Osteoblast (primary cell): ENCODE data around the gene TENT5C. TPM values are rescaled to one million over a fixed set of nuclear protein-coding genes. Genes with fewer than 3 reads are reported as not detected.
A peak's percentile ranks its signal among the peaks of the same experiment; 100 is the strongest.

Experiments used
- DNase-seq: peaks from one replicate; pipeline ENCODE4 v3.0.0; 2011; ENCODE audit warnings: low spot score, mixed read lengths; ENCODE audit not compliant: insufficient read length; ENCODE audit errors: missing footprints
- H2AFZ ChIP-seq: 2 replicates; pipeline ENCODE4 v1.6.0; 2011; ENCODE audit warnings: mild to moderate bottlenecking, low read length
- H3K27ac ChIP-seq: 2 replicates; pipeline ENCODE4 v1.5.1; 2011; ENCODE audit warnings: mild to moderate bottlenecking, low read depth, low read length, moderate library complexity
- H3K27me3 ChIP-seq: 2 replicates; pipeline ENCODE4 v1.6.0; 2012; ENCODE audit warnings: mild to moderate bottlenecking, control low read depth, inconsistent platforms, low read length, moderate library complexity; ENCODE audit not compliant: insufficient read depth
- H3K36me3 ChIP-seq: 2 replicates; pipeline ENCODE4 v1.5.1; 2011; ENCODE audit warnings: mild to moderate bottlenecking, low read length, control low read depth, moderate library complexity; ENCODE audit not compliant: insufficient read depth
- H3K4me1 ChIP-seq: 2 replicates; pipeline ENCODE4 v1.5.1; 2011; ENCODE audit warnings: mild to moderate bottlenecking, low read length, control low read depth, moderate library complexity; ENCODE audit not compliant: insufficient read depth
- H3K4me2 ChIP-seq: 2 replicates; pipeline ENCODE4 v1.6.0; 2011; ENCODE audit warnings: mild to moderate bottlenecking, low read length; ENCODE audit not compliant: insufficient read depth
- H3K4me3 ChIP-seq: fragments of 200-600 bp; sonication (generic); 3 replicates; pipeline ENCODE4 v1.5.1; 2012; ENCODE audit warnings: mild to moderate bottlenecking, low read length, inconsistent platforms; ENCODE audit not compliant: insufficient read depth
- H3K79me2 ChIP-seq: 2 replicates; pipeline ENCODE4 v1.6.0; 2012; ENCODE audit warnings: mild to moderate bottlenecking, low read length, control low read depth, inconsistent platforms; ENCODE audit not compliant: insufficient read depth
- H3K9me3 ChIP-seq: 2 replicates; pipeline ENCODE4 v1.5.1; 2011; ENCODE audit warnings: low read depth, low read length, control low read depth
- H4K20me1 ChIP-seq: 2 replicates; pipeline ENCODE4 v1.6.0; 2012; ENCODE audit warnings: mild to moderate bottlenecking, low read length, control low read depth; ENCODE audit not compliant: insufficient read depth
- total RNA-seq: library from RNA; depleted of rRNA; stranded (reverse); fragments of >200 nt; gene quantifications from 2 replicates; pipeline ENCODE4 v1.2.3, GENCODE V29; 2012
- TF ChIP-seq, protein P1 (sequence below): IDR thresholded peaks from 2 replicates; pipeline ENCODE4 v1.5.1; 2011; ENCODE audit warnings: mild to moderate bottlenecking, low read depth, low read length, moderate library complexity; ENCODE audit errors: extremely low read depth

Gene TENT5C
- total RNA-seq, 1 donor: 0.36 TPM

DNA sequence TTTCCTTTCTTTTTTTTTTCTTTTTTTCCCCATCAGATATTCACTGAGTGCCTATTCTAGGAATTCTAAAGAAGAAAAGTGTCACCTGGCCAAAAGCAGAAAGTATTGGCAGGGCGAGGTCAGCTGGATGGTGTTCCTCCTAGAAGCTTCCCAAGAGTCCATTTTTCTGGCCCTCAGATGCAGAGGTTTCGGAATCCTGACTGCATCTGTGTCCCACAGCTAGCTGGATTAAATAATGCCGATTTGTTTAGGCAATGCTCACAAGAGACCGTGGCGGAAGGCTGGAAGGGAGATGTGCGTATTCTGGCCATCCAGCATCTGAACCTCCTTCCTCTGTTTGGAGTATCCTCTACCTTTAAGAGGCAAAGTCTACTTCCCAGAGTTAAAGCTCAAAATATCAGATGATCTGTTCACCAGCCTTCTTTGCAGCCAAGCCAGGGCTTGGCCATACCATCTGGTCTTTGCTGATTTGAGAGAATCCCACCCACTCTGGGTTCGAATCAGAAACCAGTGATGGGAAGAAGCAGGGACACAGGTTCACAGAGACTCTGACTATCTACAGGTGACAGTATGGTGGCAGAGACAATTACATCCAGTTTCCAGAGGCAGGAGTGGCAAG is 5.4 kb upstream of the TENT5C start:
- no peak overlapping the region for H3K4me3 ChIP-seq
- peaks cover 35% of the 10 kb centered on the region for H3K27me3 ChIP-seq
- no peaks in the 10 kb centered on the region for H4K20me1 ChIP-seq
- peaks cover 14% of the 10 kb centered on the region for H3K4me1 ChIP-seq
- no peak overlapping the region for H3K27ac ChIP-seq
- H3K79me2 ChIP-seq: no peaks in the 10 kb centered on the region
- DNase-seq: no peak
- TF ChIP-seq, protein P1, sequence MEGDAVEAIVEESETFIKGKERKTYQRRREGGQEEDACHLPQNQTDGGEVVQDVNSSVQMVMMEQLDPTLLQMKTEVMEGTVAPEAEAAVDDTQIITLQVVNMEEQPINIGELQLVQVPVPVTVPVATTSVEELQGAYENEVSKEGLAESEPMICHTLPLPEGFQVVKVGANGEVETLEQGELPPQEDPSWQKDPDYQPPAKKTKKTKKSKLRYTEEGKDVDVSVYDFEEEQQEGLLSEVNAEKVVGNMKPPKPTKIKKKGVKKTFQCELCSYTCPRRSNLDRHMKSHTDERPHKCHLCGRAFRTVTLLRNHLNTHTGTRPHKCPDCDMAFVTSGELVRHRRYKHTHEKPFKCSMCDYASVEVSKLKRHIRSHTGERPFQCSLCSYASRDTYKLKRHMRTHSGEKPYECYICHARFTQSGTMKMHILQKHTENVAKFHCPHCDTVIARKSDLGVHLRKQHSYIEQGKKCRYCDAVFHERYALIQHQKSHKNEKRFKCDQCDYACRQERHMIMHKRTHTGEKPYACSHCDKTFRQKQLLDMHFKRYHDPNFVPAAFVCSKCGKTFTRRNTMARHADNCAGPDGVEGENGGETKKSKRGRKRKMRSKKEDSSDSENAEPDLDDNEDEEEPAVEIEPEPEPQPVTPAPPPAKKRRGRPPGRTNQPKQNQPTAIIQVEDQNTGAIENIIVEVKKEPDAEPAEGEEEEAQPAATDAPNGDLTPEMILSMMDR: no peak
- H2AFZ ChIP-seq: no peak overlapping the region
- no peak overlapping the region for H3K4me2 ChIP-seq
- H3K36me3 ChIP-seq: no peaks in the 10 kb centered on the region
- H3K9me3 ChIP-seq: no peaks in the 10 kb centered on the region

DNA sequence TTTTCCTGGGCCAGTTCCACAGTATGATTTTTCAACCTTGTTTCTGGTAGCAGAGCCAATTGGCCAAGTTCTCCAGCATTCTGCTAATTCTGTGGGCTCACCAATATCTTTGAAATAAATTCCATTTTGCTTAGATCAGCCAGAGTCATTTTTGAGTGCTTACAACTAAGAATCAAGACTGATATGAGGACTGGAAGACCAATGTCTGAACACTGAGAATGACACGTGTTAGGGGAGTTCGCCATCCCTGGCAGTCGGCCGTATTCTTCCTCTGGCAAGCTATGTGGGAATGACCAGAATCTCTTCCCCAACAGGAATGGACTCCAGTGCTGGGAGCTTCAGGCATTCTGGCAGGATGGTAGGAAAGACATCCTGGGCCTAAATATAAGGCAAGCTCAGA is 4.9 kb upstream of the TENT5C start:
- DNase-seq: peak; percentile 66
- Histone ChIP-seq H3K27me3 (peaks cover 35% of the 10 kb centered on the region), H3K4me3 (no peak overlapping the region)

DNA sequence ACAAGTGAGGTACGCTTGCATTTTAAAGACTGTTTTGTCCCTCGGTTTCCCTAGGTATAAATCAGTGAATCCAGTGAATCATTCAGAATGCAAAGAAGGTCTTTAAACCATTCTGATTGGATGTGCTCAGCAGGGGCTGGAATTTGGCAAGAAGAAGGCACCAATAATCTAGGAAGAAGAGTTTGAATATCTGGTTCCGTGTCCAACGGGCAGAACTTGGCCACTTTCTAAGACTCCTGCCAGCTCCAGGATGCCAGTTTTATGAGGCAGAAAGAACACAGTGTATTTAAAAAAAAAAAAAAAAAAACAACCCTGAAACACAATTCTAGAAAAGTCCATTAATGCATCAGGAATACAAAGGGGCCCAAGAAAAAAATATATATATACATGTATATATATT is 3.0 kb upstream of the TENT5C start:
- TF ChIP-seq, protein P1: no peak
- Histone ChIP-seq H3K4me3 (no peak overlapping the region), H3K4me2 (no peak overlapping the region), H3K79me2 (no peaks in the 10 kb centered on the region), H3K4me1 (peaks cover 24% of the 10 kb centered on the region), H3K27ac (no peak overlapping the region), H3K9me3 (no peaks in the 10 kb centered on the region), H2AFZ (no peak overlapping the region), H3K36me3 (no peaks in the 10 kb centered on the region), H3K27me3 (peaks cover 43% of the 10 kb centered on the region), H4K20me1 (no peaks in the 10 kb centered on the region)
- DNase-seq: peak; percentile 38

More for the DNA sequence above, 4.9 kb upstream of the TENT5C start:
- no peak overlapping the region for H3K27ac ChIP-seq
- no peaks in the 10 kb centered on the region for H3K36me3 ChIP-seq
- TF ChIP-seq, protein P1: no peak
- H4K20me1 ChIP-seq: no peaks in the 10 kb centered on the region
- H3K4me1 ChIP-seq: peaks cover 17% of the 10 kb centered on the region
- no peaks in the 10 kb centered on the region for H3K9me3 ChIP-seq
- no peaks in the 10 kb centered on the region for H3K79me2 ChIP-seq
- H2AFZ ChIP-seq: no peak overlapping the region
- no peak overlapping the region for H3K4me2 ChIP-seq

DNA sequence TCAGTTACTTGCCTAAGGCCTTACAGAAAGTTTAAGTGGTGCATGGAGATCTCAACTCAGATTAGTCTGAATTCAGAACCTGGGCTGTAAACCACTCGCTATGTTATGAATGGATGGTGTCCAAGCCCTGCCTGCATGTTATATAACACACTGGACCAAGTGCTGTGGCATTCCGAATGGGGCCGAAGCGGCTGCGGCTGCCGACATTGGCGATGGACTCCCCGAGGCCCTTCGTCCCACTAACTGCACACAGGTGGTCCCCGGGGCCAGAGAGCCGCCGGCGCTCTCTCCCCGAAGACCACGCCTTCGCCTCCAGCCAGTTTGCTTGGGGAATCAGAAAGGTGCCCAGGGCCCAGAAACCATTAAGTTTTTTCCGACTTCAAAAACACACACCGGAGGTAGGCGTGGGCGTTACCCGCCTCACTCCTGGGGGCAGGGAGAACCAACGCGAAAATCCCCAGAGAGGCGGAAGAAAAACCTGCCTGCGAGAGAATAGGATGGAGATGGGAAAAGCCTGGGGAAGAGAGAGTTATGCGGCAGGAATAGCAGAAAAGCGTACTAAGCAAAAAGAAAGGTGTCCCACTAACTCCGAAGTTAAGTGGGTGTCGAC is 579 bp upstream of the TENT5C start:
- H3K36me3 ChIP-seq: no peaks in the 10 kb centered on the region
- no peaks in the 10 kb centered on the region for H3K79me2 ChIP-seq
- TF ChIP-seq, protein P1: no peak
- H3K27me3 ChIP-seq: peaks cover 48% of the 10 kb centered on the region
- DNase-seq: no peak
- peak overlapping the region; percentile 94 for H3K4me2 ChIP-seq
- H3K9me3 ChIP-seq: no peaks in the 10 kb centered on the region
- no peak overlapping the region for H3K27ac ChIP-seq
- no peaks in the 10 kb centered on the region for H4K20me1 ChIP-seq
- peak overlapping the region; percentile 76 for H3K4me3 ChIP-seq
- H3K4me1 ChIP-seq: peaks cover 20% of the 10 kb centered on the region
- peak overlapping the region; percentile 83 for H2AFZ ChIP-seq
